ENCODE measurements around the gene DTWD2. TPM values are rescaled to one million over a fixed set of nuclear protein-coding genes. Genes with fewer than 3 reads are reported as not detected.

DTWD2 gene
- polyA plus RNA-seq, 1 of the 3 experiments (the other 2 are of a cell fraction) = 2.5 TPM

- H3F3A ChIP-seq (replicated peaks; ENCODE audit: insufficient read depth) = peaks cover 15% of the 10 kb centered on the region
- no peak overlapping the region for H3K27ac ChIP-seq (ENCODE audit: low read depth in 2 of 2, low read length in 1 of 2)
- no peaks in the 10 kb centered on the region for H3K27me3 ChIP-seq (ENCODE audit: insufficient read depth)
- H3K4me1 ChIP-seq (ENCODE audit: control insufficient read depth in 1 of 2, insufficient read depth in 2 of 2, low read depth in 1 of 2, low read length in 1 of 2) = peaks cover 0 to 8% of the 10 kb centered on the region in 2 experiments; a peak in 1 of 4 replicates
- no peaks in the 10 kb centered on the region for H3K9me2 ChIP-seq
- H3K36me3 ChIP-seq (replicated peaks in 1 of 2; ENCODE audit: control insufficient read depth in 1 of 2, insufficient read depth in 2 of 2, low read length in 1 of 2) = no peaks in the 10 kb centered on the region
- POLR2A ChIA-PET = no interaction called here
- H2AFZ ChIP-seq (ENCODE audit: low read depth) = peak overlapping the region; percentile 32; the same call in 1 of the 2 replicates
- H3K4me2 ChIP-seq = no peak overlapping the region
- CTCF ChIA-PET = interaction anchor here (1.1 kb wide), 1 partner anchor 283 kb away, joined by 3 read pairs; no protein-coding TSS in a partner anchor
- TF ChIP-seq MEF2A (IDR thresholded peaks at IDR 0.05; ENCODE audit: borderline replicate concordance, low read depth) = no peak
- no peak for TF ChIP-seq SMC3 (IDR thresholded peaks at IDR 0.05; ENCODE audit: low read depth, low read length)
- TF ChIP-seq ELF1 (IDR thresholded peaks at IDR 0.05) = no peak
- TF ChIP-seq FOXJ3 (CRISPR knock-in tag; IDR thresholded peaks at IDR 0.05) = no peak
- TF ChIP-seq GABPA (IDR thresholded peaks at IDR 0.05; ENCODE audit: low read depth) = no peak
- TF ChIP-seq CTCF (IDR thresholded peaks at IDR 0.05) = no peak
- no peak for TF ChIP-seq RXRA (IDR thresholded peaks at IDR 0.05; ENCODE audit: borderline replicate concordance, low read depth)
- no peak for TF ChIP-seq CHD2 (IDR thresholded peaks at IDR 0.05; ENCODE audit: low read length, partially characterized antibody)
- no peak for TF ChIP-seq TEAD4 (IDR thresholded peaks at IDR 0.05; ENCODE audit: borderline replicate concordance, insufficient read depth)
- TF ChIP-seq PBX3 (IDR thresholded peaks at IDR 0.05) = no peak
- TF ChIP-seq FOXM1 (IDR thresholded peaks at IDR 0.05; ENCODE audit: low read depth) = no peak
- no peak for TF ChIP-seq JUND (IDR thresholded peaks at IDR 0.05)
- no peak for TF ChIP-seq NFIC (IDR thresholded peaks at IDR 0.05; ENCODE audit: borderline replicate concordance)
- TF ChIP-seq MAX (IDR thresholded peaks at IDR 0.05; ENCODE audit: low read depth) = no peak
- no peak for TF ChIP-seq USF2 (IDR thresholded peaks at IDR 0.05; ENCODE audit: borderline replicate concordance, low read depth, low read length)
- no peak for TF ChIP-seq MXI1 (IDR thresholded peaks at IDR 0.05; ENCODE audit: low read depth, low read length)
- TF ChIP-seq TAF1 (IDR thresholded peaks at IDR 0.05; ENCODE audit: borderline replicate concordance, low read depth, low read length) = no peak
- TF ChIP-seq EZH2phosphoT487 (IDR thresholded peaks at IDR 0.05; ENCODE audit: borderline replicate concordance, low read depth) = no peak
- TF ChIP-seq FOSL2 (IDR thresholded peaks at IDR 0.05; ENCODE audit: borderline replicate concordance, low read depth) = no peak
- TF ChIP-seq NRF1 (IDR thresholded peaks at IDR 0.05; ENCODE audit: low read depth, low read length) = no peak
- H3K9me3 ChIP-seq = no peaks in the 10 kb centered on the region
- 84% methylated on average over 3 of the region's 3 CpGs for WGBS (ENCODE audit: low lambda C conversion rate)
- H4K20me1 ChIP-seq (ENCODE audit: insufficient read depth) = no peaks in the 10 kb centered on the region
- no peak for DNase-seq
- H3K79me2 ChIP-seq (ENCODE audit: insufficient read depth) = no peaks in the 10 kb centered on the region
- H3K4me3 ChIP-seq (ENCODE audit: low read depth in 2 of 2, low read length in 1 of 2) = no peak overlapping the region
- no peak overlapping the region for H3K9ac ChIP-seq
These were observed 44.3 kb upstream of the DTWD2 start for GRCh38 chr5:119032656-119033055.

All from SK-N-SH (cell line).